Omental fat pad (tissue), 4 donors: ENCODE measurements around the gene PRRT1. TPM values are rescaled to one million over a fixed set of nuclear protein-coding genes. Genes with fewer than 3 reads are reported as not detected.

Experiments used
- ATAC-seq: fragments of 150-250 bp; one replicate; pipeline ENCODE4 v1.9.1; 2016; ENCODE audit warnings: mild to moderate bottlenecking, moderate library complexity; ENCODE audit not compliant: low FRiP score
- DNase-seq: peaks from one replicate; pipeline ENCODE4 v3.0.0-alpha.2; 2019; ENCODE audit warnings: low spot score
- total RNA-seq, 4 donors: library from RNA; depleted of rRNA; stranded (reverse); fragments of >200 nt; gene quantifications; one replicate each; pipeline ENCODE4 v1.1.0, GENCODE V29; 2016
- TF ChIP-seq, protein P1 (sequence below), 3 donors: fragments of 450-650 bp; IDR thresholded peaks; one replicate each; pipeline ENCODE4 v1.5.1; 2016 to 2017; ENCODE audit warnings: antibody characterized with exemption in 3 of 3, mild to moderate bottlenecking in 3 of 3, moderate library complexity in 2 of 3

PRRT1 gene
- total RNA-seq, 4 donors from 2014 or later = 0.24 to 1.0 (median 0.34) TPM

- DNase-seq = no peak
- TF ChIP-seq, protein P1, sequence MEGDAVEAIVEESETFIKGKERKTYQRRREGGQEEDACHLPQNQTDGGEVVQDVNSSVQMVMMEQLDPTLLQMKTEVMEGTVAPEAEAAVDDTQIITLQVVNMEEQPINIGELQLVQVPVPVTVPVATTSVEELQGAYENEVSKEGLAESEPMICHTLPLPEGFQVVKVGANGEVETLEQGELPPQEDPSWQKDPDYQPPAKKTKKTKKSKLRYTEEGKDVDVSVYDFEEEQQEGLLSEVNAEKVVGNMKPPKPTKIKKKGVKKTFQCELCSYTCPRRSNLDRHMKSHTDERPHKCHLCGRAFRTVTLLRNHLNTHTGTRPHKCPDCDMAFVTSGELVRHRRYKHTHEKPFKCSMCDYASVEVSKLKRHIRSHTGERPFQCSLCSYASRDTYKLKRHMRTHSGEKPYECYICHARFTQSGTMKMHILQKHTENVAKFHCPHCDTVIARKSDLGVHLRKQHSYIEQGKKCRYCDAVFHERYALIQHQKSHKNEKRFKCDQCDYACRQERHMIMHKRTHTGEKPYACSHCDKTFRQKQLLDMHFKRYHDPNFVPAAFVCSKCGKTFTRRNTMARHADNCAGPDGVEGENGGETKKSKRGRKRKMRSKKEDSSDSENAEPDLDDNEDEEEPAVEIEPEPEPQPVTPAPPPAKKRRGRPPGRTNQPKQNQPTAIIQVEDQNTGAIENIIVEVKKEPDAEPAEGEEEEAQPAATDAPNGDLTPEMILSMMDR (IDR thresholded peaks at IDR 0.05) = no peak
- no peak for ATAC-seq
Measured at GRCh38 chr6:32184084-32184640, 32.4 kb upstream of the PRRT1 start, which contains the start of gene AGER. TSS of gene AGER (minus strand) at chr6:32184253. CDS start at chr6:32184222, 31 bp downstream.

GRCh38 chr6:32183483-32184083, 31.8 kb upstream of the PRRT1 start:
- TF ChIP-seq, protein P1 (IDR thresholded peaks at IDR 0.05) = no peak
- ATAC-seq (no peak), DNase-seq (no peak)

DNA sequence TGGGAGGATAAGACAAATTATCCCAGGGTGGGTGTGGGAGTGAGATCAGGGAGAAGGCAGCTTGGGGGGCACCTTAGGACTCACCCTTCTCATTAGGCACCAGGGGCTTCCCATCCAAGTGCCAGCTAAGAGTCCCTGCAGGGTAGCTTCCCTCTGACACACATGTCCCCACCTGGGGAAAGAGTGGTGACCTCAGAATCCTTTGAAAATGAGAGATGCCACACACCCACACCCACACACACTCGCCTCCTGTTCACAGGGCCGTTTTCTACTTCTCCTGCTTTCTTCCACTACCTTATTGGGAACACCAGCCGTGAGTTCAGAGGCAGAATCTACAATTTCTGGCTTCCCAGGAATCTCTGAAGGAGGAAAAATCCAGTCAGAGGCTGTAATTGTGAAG, 31.3 kb upstream of the PRRT1 start:
- DNase-seq = no peak
- no peak for ATAC-seq
- TF ChIP-seq, protein P1 (IDR thresholded peaks at IDR 0.05) = no peak

GRCh38 chr6:32182555-32182981, 30.8 kb upstream of the PRRT1 start:
- ATAC-seq = no peak

GRCh38 chr6:32181915-32182529, 30.3 kb upstream of the PRRT1 start:
- DNase-seq (no peak), ATAC-seq (no peak)
- TF ChIP-seq, protein P1 (IDR thresholded peaks at IDR 0.05) = no peak

More at GRCh38 chr6:32182555-32182981, 30.8 kb upstream of the PRRT1 start:
- TF ChIP-seq, protein P1 (IDR thresholded peaks at IDR 0.05) = no peak
- no peak for DNase-seq

DNA sequence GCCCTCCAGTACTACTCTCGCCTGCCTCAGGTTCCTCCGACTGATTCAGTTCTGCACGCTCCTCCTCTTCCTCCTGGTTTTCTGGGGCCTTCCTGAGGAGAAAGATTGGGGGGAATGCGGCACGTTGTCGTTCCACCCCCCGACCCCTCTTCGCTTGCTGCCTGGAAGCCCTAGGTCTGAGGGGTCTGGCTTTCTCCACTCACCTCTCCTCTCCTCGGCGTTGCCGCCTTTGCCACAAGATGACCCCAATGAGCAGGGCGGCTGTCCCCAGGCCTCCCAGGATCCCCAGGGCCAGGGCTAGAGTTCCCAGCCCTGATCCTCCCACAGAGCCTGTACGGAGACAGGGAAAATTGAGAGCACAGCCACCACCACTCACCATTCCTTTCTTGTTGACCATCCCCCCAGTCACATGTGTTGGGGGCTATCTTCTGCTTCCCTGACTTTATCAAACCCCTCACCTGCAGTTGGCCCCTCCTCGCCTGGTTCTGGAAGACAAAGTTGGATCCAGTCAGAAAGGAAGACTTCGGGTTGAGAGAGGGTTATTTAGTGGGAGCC, 29.5 kb upstream of the PRRT1 start:
- ATAC-seq = no peak
- TF ChIP-seq, protein P1 (IDR thresholded peaks at IDR 0.05) = no peak

More for the DNA sequence above, 29.5 kb upstream of the PRRT1 start:
- DNase-seq = no peak
